ENCODE measurements around the gene SLC10A1.
"Not testable (repeated sequence)": the region's sequence is repeated elsewhere in the genome, so short reads cannot be mapped to it uniquely, and the experiment has no call there.

The SLC10A1 gene

DNA sequence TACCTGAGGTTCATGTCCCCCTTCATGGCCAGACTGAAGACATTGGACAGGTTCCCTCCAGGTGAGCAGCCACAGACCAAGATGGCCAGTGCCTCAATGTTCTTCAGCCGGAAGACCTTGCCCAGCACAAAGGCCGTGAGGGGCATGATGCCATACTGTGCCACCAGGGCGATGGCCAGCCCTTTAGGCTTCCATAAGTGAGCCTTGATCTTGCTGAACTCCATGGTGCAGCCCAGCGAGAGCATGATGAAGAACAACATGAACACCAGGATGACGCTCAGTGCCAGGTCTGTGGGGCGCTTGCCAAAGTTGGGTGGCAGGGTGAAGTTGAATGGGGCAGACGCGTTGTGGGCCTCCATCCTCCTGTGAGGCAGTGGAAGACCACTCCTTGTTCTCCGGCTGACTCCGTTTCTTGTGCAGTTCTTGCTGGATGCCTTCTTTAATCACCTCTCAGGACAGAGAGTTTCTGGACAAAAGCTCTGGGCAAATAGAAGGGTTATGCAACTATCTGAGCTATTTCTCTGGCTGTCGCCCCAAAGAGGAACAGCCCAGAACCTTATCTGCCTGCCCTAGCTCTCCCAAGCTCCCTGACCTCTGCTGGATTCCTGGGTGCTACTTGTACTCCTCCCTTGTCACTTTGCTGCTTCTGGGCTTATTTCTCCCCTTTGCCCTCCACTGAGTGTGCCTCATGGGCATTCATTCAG, at the start of gene SLC10A1:
Gene SLC10A1 (minus strand): TSS at position 445 of the 704 bp plus-strand sequence. CDS start 86 bp downstream, at position 359.
- DNase-seq (ENCODE audit: low read depth): no peak

DNA sequence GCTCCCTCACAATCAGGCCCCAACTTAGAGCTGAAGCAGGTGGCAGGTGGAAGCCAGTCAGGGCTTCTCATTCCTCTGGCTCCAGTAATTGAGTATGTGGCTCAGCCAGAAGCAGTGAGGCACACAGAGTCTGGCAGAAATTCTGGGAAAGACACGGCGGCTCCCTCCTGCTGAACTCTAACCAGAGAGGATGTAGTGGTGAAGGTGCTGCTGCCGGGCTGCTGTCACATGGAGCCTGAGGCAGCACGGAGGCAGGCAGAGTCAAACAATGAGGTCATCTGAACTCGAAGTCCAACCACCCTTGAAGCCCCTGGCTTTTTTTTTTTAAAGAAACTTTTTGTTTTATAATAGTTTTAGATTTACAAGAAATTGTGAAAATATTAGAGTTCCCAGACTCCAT, 48.7 kb upstream of the SLC10A1 start:
- no peak for DNase-seq (ENCODE audit: low read depth)

DNA sequence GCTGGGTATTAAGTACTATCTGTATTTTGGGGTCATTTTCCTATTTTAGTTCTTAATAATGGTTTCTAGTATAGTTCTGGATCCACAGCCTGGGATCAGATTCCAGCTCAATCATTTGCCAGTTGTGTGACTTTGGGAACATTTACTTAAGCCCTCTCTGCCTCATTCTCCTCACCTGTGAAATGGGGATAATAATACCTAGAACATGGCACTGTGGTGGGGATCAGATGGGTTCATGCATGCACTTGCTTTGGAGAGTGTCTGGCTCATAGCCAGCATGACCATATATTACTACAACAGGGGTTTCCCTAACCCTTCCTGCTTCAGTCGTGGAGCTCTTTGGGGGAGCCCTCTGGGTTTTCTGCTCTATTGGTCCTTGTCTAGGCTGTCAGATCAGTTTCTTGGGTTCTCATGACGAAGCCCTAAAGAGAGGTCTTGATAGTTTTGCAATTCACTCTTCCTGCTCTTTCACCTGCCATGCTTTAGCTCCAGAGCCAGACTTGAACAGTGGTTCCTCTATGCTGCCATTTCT, 48.1 kb upstream of the SLC10A1 start:
- DNase-seq (ENCODE audit: low read depth): no peak

- DNase-seq (ENCODE audit: low read depth): no peak
Measured at GRCh38 chr14:69844171-69844570, 47.1 kb upstream of the SLC10A1 start.

DNA sequence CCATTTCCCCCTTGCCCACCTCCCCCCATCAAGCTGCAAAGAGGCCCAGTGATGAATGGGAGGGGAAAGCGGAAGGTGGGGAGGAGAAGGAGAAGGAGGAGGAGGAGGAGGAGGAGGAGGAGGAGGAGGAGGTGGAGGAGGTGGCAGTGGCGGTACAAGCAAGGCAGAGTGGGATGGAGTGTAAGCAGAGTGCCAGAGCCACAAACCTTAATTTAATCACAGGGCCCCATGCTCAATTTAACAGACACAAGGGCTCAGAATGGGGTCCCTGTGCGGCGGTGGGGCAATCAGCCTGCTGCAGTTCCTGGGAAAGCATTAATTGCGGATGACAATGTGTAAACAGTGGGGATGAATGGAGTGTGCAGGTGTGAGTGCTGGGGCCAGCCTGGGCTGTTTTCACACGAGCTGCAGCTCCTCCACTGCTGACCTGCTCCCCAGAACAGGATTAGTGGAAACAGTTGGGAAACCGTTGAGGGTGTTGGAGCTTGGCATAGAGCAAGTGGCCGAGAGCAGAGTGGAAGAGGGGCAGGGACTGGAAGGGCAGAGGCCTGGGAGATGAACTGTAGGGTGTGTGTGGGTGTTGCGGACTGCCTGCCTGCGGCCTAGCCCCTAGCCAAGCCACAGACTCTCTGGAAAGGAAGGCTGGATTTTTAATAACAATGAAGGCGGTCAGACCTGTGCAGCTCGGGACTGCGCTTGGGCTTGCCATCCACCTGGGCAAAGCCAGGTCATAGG, 45.8 kb upstream of the SLC10A1 start:
- no peak for DNase-seq (ENCODE audit: low read depth)

- DNase-seq (ENCODE audit: low read depth): no peak
Measured at GRCh38 chr14:69841656-69842055, 44.6 kb upstream of the SLC10A1 start.

DNA sequence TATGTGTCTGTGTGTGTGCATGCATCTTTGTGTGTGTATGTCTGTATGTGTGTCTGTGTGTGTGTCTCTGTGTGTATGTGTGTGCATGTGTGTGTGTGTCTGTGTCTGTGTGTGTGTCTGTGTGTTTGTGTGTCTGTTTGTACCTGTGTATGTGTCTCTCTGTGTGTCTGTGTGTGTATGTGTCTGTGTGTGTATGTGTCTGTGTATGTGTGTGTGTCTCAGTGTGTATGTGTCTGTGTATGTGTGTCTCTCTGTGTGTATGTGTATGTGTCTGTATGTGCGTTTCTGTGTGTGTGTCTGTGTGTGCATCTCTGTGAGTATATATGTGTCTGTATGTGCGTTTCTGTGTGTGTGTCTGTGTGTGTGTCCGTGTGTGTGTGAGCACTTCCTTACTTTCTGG, 42.6 kb upstream of the SLC10A1 start:
- no peak for DNase-seq (ENCODE audit: low read depth)

DNA sequence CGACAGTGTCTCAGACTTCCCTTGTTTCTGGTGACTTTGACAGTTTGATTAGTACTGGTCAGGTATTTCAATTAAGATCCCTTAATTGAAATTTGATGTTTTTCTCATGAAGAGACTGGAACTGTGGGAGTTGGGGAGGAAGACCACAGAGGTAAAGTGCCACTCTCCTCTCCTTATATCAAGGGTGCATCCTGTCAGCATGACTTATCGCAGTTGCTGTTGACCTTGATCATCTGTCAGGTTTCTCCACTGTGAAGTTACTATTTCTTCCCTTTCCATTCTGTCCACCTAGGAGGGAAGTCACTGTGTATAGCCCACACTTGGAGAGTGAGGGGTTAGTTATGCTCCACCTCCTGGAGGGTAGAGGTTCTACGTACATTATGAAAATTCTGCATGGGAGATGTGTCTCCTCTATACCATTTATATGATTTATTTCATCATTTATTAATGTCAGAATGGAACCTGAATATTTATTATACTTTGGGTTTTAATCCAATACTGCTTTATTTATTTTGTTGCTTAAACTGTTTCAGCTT, 41.9 kb upstream of the SLC10A1 start:
- no peak for DNase-seq (ENCODE audit: low read depth)

DNA sequence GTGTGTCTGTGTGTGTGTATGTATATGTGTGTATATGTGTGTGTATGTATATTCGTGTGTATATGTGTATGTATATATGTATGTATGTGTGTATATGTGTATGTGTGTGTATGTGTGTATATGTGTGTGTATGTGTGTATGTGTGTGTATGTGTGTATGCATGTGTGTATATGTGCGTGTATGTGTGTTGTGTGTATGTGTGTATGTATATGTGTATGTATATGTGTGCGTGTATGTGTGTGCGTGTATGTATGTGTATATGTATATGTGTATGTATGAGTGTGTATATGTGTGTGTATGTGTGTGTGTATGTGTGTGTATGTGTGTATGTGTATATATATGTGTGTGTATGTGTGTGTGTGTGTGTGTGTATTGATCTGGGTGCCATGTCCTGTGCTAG, 31.8 kb upstream of the SLC10A1 start:
- no peak for DNase-seq (ENCODE audit: low read depth)

DNA sequence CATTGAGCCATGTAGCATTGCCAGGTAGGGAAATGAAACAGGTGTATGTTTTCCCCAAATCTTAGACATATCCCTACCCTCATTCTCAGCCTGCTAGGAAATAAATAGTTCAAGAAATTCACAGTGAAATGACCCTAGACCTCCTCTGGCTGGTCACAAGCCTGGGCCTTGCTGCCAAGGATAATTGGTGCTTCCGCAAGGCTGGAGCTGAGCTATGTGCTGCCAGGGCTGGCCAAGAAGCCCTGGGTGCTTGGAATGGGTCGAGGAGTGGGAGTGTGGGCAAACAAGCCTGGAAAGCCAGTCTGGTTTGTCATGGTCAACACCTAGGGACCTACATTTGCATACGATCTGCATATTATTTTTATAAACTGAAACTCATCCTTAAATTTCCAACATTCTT, 31.3 kb upstream of the SLC10A1 start:
- DNase-seq (ENCODE audit: low read depth): no peak

DNA sequence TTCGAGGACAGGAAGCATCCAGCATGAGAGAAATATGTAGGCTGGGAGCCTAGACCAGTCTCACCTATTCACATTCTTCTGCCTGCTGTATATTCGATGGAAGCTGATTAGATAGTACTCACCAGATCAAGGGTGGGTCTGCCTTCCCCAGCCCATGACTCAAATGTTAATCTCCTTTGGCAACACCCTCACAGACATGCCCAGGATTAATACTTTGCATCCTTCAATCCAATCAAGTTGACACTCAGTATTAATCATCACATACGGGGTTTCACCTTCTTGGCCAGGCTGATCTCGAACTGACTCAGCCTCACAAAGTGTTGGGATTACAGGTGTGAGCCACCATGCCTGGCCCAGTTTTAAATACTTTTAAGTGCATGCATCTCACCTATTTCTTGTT, 30.5 kb upstream of the SLC10A1 start:
- no peak for DNase-seq (ENCODE audit: low read depth)

GRCh38 chr14:69822456-69822855, 25.4 kb upstream of the SLC10A1 start:
- no peak for DNase-seq (ENCODE audit: low read depth)

- no peak for DNase-seq (ENCODE audit: low read depth)
Measured at GRCh38 chr14:69820991-69821390, 23.9 kb upstream of the SLC10A1 start.

DNA sequence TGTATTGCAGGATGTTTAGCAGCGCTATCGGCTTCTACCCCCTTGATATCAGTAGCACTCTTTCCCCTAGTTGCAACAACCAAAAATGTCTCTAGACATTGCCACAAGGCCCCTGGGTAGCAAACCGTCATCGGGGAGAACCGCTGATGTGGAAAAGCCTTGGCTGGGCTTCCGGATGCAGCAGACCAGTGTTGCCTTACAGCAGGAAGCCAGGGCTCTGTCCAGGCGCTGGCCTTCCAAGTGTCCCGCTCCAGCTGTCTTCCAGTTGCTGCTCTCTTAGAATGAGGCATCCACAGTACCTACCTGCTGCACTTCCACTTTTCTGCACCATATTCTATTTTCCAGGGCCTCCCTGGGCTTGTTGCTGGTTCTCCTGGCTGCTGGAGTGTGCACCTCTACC, 22.6 kb upstream of the SLC10A1 start:
- DNase-seq (ENCODE audit: low read depth): no peak

DNA sequence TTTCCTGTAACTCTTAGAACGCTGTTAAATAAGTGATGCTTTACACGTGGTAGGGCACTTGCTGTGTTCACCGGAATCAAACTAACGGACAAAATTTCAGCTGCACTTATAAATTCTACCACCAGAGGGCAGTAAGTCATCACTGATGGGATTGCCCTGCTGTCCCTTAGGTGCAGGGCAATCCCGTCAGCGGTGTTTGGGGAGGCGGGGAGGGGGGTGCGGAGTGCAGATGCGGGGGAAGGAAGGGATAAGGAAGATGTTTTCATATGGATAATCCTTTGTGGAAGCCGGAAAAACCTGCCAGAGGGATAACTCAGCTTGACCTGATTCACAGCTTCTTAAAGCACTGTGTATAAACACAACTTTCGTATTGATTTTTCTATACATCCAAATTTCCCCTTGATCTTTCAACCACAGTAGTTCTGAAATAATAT, 21.7 kb upstream of the SLC10A1 start:
- peak; percentile 36 for DNase-seq (ENCODE audit: low read depth)

- no peak for DNase-seq (ENCODE audit: low read depth)
Measured at GRCh38 chr14:69816216-69816615, 19.2 kb upstream of the SLC10A1 start.

GRCh38 chr14:69815556-69815955, 18.5 kb upstream of the SLC10A1 start:
- no peak for DNase-seq (ENCODE audit: low read depth)

DNA sequence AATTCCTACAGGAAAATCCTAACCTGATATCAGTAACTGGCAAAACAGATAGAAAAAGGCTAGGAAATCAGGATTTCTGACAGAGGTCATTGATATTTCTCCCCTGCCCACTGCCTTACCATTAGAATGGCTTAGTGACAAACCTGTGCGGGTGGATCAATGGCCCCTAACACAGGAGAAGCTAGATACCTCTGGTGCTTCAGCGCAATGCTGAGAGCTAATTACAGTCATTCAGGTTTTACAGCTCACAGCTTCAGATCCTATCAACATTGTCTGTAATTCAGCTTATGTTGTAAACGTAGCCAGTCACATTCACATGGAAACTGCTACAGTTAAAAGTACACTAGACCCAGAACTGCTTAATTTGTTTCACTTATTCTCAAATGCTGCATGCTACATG, 17.4 kb upstream of the SLC10A1 start:
- no peak for DNase-seq (ENCODE audit: low read depth)

DNA sequence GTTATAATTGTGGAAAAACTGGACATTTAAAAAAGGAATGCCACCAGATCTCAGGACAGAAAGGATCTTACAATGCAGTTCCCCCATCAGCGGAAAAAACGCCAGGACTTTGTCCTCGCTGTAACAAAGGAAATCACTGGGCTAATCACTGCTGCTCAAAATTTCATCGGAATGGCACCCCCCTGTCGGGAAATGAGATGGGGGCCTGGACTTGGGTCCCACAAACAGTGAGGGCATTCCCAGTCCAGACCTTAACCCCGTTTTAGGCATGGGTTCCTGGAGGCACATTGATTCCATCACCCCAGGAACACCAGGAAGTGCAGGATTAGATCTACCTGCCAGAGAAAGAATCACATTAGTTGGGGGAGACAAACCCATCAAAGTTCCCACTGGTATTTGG, 16.3 kb upstream of the SLC10A1 start:
- DNase-seq (ENCODE audit: low read depth): not testable (repeated sequence)

- no peak for DNase-seq (ENCODE audit: low read depth)
Measured at GRCh38 chr14:69812711-69813110, 15.7 kb upstream of the SLC10A1 start.

GRCh38 chr14:69811868-69812252, 14.8 kb upstream of the SLC10A1 start:
- DNase-seq (ENCODE audit: low read depth): no peak

DNA sequence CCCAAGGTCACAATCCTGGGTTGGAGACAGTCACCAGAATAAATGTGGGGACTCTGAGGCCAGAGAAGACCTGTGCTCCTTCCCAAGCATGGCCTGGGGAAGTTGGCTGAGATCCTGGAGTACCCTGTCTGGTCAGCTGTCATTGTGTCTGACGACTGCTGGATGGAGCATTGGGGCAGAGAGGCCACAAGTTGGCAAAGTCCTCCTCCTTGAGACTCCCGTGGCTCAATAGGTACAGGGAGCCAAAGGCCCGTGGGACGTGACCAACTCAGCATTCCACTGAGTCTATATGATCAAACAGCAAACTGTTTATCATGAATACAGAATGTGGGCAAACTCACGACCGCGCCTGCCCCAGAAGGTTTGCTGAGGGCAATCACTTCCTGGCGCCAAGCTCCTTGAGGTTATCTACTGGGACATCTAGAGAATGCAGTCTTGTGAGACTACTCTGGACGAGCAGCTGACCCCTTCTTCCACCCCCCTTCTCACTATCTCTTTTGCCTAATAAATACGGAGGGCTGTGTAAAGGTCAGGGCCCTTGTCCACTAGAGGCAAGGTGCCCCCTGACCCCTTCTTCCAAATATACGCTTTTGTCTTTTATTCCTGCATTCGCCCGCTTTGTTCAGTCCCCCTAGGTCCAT, 14.3 kb upstream of the SLC10A1 start:
- no peak for DNase-seq (ENCODE audit: low read depth)
